ENCODE data around the gene RNF10.

RNF10 gene

DNA sequence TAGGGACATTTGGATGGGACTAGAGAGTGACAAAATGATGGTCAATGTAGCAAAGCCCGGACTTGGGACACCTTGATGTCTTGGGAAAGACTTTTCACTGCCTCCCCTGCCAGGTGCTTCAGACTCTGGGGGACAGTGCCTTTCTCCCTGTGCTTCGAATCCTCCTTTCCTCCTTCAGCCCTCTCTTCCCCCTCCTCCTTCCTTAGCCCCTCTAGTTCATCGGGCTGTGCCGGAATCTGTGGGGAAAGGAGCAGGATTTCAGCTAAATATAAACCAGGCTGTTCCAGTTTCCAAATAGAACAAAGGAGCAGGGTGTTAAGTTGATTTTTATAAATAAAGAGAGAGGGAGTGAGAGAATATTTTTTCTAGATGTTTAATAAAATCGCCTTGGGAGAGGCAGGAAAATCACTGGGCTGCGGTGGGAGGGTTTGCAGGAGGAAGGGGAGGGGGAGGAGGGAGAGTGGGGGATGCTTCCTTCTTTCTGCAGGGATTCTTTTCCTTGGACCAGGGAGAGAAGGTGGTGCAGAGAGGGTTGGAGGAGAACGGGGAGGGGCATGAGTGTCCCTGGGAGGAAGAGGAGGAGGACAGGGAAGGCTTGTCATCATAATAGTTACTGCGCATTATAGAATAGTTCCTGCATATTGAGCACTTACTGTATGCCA is 84.9 kb downstream of the RNF10 start:
- DNase-seq = no peak

DNA sequence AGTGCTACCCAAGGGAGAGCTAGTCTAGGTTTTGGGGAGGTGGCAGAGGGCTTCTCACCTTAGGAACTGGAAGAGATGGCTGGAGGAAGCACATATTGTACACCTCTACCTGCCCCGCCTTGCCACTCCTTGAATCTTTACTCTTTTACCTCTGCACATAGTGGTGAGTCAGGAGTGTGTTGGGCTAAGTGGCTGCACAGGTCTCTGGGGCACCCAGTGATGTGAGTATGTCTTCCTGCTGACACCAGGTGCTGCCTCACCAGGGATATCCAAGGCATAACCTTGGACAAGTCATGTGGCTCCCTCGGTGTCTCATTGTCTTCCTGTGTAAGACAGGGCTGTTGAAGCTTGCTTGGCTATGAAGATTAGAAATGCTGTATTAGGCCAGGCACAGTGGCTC is 86.5 kb downstream of the RNF10 start:
- DNase-seq = no peak

DNA sequence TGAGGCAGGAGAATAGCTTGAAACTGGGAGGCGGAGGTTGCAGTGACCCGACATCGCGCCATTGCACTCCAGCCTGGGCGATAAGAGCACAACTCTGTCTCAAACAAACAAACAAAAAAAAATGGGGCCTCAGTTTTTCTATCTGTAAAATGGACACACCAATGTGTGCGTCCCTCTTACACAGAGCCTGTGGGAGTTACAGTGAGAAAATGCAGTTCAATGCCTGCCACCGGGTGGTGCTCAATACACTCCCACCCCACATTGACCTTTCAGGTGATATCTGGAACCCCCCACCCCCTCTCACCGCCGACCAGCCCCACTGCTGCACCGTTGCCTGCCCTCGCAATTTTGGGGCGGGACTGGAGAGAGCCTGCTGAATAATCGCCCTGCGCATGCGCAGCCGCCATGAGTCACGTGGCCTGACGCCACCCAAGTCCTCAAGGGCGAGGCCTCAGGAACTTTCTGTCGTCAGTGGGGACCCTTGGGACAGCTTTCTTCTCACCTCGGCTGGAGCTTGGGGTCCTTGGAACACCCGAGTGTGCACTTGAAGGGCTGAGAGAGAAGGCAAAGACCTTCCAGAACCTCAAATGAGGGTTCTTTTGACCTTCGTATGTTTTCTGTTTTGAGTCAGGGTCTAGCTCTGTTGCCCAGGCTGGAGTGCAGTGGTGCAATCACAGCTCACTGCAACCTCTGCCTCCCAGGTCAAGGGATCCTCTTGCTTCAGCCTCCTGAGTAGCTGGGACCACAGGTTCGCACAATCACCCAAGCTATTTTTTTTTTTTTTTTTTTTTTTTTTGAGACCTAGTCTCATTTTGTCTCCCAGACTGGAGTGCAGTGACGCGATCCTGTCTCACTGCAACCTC is 91.6 kb downstream of the RNF10 start:
- DNase-seq = peak; percentile 37

All from CD4-positive, alpha-beta T cell treated with Interleukin-6 for 4 hours (primary cell).